ENCODE data around the gene NAV2. TPM values are rescaled to one million over a fixed set of nuclear protein-coding genes. Genes with fewer than 3 reads are reported as not detected.

Gene NAV2
- total and polyA plus RNA-seq, 10 donors = 0.46 to 11.6 (median 4.1) TPM

- peaks cover 0 to 5% (median 0%) of the 10 kb centered on the region in 6 donors for H3K4me1 ChIP-seq
- no peaks in the 10 kb centered on the region for H3K36me3 ChIP-seq
- DNase-seq = no peak
- TF ChIP-seq CTCF (IDR thresholded peaks at IDR 0.05 in 8 of 11, conservative IDR thresholded peaks at IDR 0.05 in 3 of 11) = no peak
- no peak for TF ChIP-seq POLR2A (IDR thresholded peaks at IDR 0.05)
- no peak for TF ChIP-seq POLR2AphosphoS5 (IDR thresholded peaks at IDR 0.05)
- intact Hi-C loops (cut with DNase I; ENCODE audit: low total_unique reads) = no loop called here
- 34 to 73% (median 64%) methylated on average over 2 of the region's 2 CpGs for WGBS, 5 donors
- H3K27ac ChIP-seq = no peak overlapping the region
- H3K4me3 ChIP-seq = no peak overlapping the region
- H3K9me3 ChIP-seq = no peaks in the 10 kb centered on the region
- H3K27me3 ChIP-seq (replicated peaks in 1 of 7) = no peaks in the 10 kb centered on the region
Measured at GRCh38 chr11:19806251-19806650, 93.6 kb downstream of the NAV2 start.

- Histone ChIP-seq H3K9me3 (no peaks in the 10 kb centered on the region), H3K4me3 (no peak overlapping the region), H3K36me3 (no peaks in the 10 kb centered on the region), H3K4me1 (peaks cover 0 to 11% (median 5%) of the 10 kb centered on the region in 6 donors), H3K27ac (no peak overlapping the region), H3K27me3 (replicated peaks in 1 of 7) (no peaks in the 10 kb centered on the region)
- 84 to 93% (median 87%) methylated on average over 1 of the region's 1 CpG for WGBS, 5 donors
- no peak for TF ChIP-seq CTCF (IDR thresholded peaks at IDR 0.05 in 8 of 11, conservative IDR thresholded peaks at IDR 0.05 in 3 of 11)
- no peak for TF ChIP-seq POLR2A (IDR thresholded peaks at IDR 0.05)
- TF ChIP-seq POLR2AphosphoS5 (IDR thresholded peaks at IDR 0.05) = no peak
- intact Hi-C loops (cut with DNase I; ENCODE audit: low total_unique reads) = no loop called here
- no peak for DNase-seq
Measured at GRCh38 chr11:19808076-19808911, 95.7 kb downstream of the NAV2 start.

DNA sequence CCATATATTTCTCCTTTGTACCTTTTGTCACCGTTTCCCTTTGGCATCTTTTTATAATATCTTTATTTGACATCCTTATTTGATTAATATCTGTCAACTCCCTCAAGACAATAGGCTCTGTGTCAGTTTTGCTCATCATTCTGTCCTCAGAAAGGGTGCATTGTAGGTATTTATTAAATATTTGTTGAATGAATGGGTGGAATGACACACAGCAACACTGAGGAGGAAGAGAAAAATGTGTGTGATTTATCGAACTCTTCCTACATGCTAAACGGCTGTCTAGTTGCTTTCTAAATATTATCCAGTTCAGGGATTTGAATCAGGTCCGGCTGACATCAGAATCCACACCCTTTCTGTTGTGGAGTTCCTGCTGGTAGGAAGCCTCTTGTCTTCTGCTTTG is 98.2 kb downstream of the NAV2 start:
- 67 to 75% (median 73%) methylated on average over 4 of the region's 4 CpGs for WGBS, 5 donors
- intact Hi-C loops (cut with DNase I; ENCODE audit: low total_unique reads) = no loop called here
- peaks cover 0 to 11% (median 5%) of the 10 kb centered on the region in 6 donors for H3K4me1 ChIP-seq

DNA sequence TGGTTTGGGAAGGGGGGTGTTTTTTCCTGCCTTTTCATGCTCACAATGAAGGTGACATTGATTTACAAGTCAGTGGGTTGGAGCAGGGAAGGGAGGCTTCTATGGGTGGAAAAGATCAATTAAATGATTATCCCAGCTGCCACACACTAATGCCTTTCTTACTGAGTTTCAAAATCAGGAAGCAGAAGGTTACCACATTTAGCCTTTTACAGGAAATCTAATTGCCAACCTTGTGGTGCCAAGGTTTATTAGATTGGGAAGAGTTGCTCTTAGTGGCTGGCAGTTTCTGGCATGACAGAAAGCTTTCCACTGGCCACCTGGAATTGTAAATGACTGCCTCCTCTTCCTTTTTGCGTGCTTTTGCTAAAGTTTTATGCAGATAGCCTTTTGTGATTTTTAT is 98.7 kb downstream of the NAV2 start:
- no peaks in the 10 kb centered on the region for H3K9me3 ChIP-seq
- intact Hi-C loops (cut with DNase I; ENCODE audit: low total_unique reads) = no loop called here
- DNase-seq = no peak
- no peak overlapping the region for H3K4me3 ChIP-seq
- no peaks in the 10 kb centered on the region for H3K27me3 ChIP-seq (replicated peaks in 1 of 7)
- H3K36me3 ChIP-seq = no peaks in the 10 kb centered on the region
- 21 to 43% (median 38%) methylated on average over 1 of the region's 1 CpG for WGBS, 5 donors
- H3K4me1 ChIP-seq = peaks cover 0 to 11% (median 5%) of the 10 kb centered on the region in 6 donors
- H3K27ac ChIP-seq = peak overlapping the region in 3 of 8 donors; percentile 3 to 13 (median 8)
- peak in 1 of 3 donors; percentile 10 for TF ChIP-seq POLR2AphosphoS5 (IDR thresholded peaks at IDR 0.05)
- TF ChIP-seq CTCF (IDR thresholded peaks at IDR 0.05 in 8 of 11, conservative IDR thresholded peaks at IDR 0.05 in 3 of 11) = no peak
- TF ChIP-seq POLR2A (IDR thresholded peaks at IDR 0.05) = no peak

More for the DNA sequence above, 98.2 kb downstream of the NAV2 start:
- no peak for DNase-seq
- no peak for TF ChIP-seq POLR2A (IDR thresholded peaks at IDR 0.05)
- Histone ChIP-seq H3K4me3 (no peak overlapping the region), H3K36me3 (no peaks in the 10 kb centered on the region), H3K27me3 (replicated peaks in 1 of 7) (no peaks in the 10 kb centered on the region), H3K9me3 (no peaks in the 10 kb centered on the region), H3K27ac (peak overlapping the region in 3 of 8 donors; percentile 3 to 13 (median 8))
